HepG2 (cell line): ENCODE measurements around the gene RER1. TPM values are rescaled to one million over a fixed set of nuclear protein-coding genes. Genes with fewer than 3 reads are reported as not detected.

Experiments
- CREB1 ChIP-seq, 2 experiments: fragments of 450-650 bp in 1 of 2; IDR thresholded peaks; 2 replicates each; pipeline ENCODE4 v1.6.1; 2016 to 2017; ENCODE audit warnings: control low read depth in 1 of 2, mild to moderate bottlenecking in 1 of 2, missing compliant biosample characterization in 1 of 2, missing genetic modification characterization in 1 of 2
- CSRNP1 ChIP-seq: sonication (generic); formaldehyde crosslinking; IDR thresholded peaks from 2 replicates; pipeline ENCODE4 v1.8.1; 2023; ENCODE audit warnings: mild to moderate bottlenecking, missing genetic modification reagents
- GMEB1 ChIP-seq: sonication (generic); formaldehyde crosslinking; IDR thresholded peaks from 2 replicates; pipeline ENCODE4 v1.5.1; 2020; ENCODE audit warnings: missing genetic modification reagents, mild to moderate bottlenecking, borderline replicate concordance
- GZF1 ChIP-seq: sonication (generic); formaldehyde crosslinking; IDR thresholded peaks from 2 replicates; pipeline ENCODE4 v1.5.1; 2020; ENCODE audit warnings: mild to moderate bottlenecking, missing genetic modification reagents
- HCFC1 ChIP-seq: fragments of 150-350 bp; IDR thresholded peaks from 2 replicates; pipeline ENCODE4 v1.6.1; 2014; ENCODE audit warnings: low read depth, low read length
- HDAC1 ChIP-seq: sonication (generic); formaldehyde crosslinking; IDR thresholded peaks from 2 replicates; pipeline ENCODE4 v1.5.1; 2020; ENCODE audit warnings: mild to moderate bottlenecking, missing genetic modification reagents
- HDAC2 ChIP-seq: sonication (generic); formaldehyde crosslinking; IDR thresholded peaks from 2 replicates; pipeline ENCODE4 v1.4.0; 2020; ENCODE audit warnings: missing genetic modification reagents
- JUN ChIP-seq: sonication (generic); formaldehyde crosslinking; IDR thresholded peaks from 2 replicates; pipeline ENCODE4 v1.4.0; 2020; ENCODE audit warnings: mild to moderate bottlenecking, missing genetic modification reagents
- KDM2A ChIP-seq: sonication (generic); formaldehyde crosslinking; IDR thresholded peaks from 2 replicates; pipeline ENCODE4 v1.4.0; 2020; ENCODE audit warnings: low read depth, missing genetic modification reagents, borderline replicate concordance
- NFAT5 ChIP-seq: sonication (generic); formaldehyde crosslinking; IDR thresholded peaks from 2 replicates; pipeline ENCODE4 v1.4.0; 2020; ENCODE audit warnings: missing genetic modification reagents
- POLR2AphosphoS5 ChIP-seq: IDR thresholded peaks from 2 replicates; pipeline ENCODE4 v1.6.1; 2012; ENCODE audit warnings: low read depth, low read length
- SMAD9 ChIP-seq: sonication (generic); formaldehyde crosslinking; IDR thresholded peaks from 2 replicates; pipeline ENCODE4 v1.5.1; 2020; ENCODE audit warnings: mild to moderate bottlenecking, missing genetic modification reagents
- ZBTB38 ChIP-seq: sonication (generic); formaldehyde crosslinking; IDR thresholded peaks from 2 replicates; pipeline ENCODE4 v1.5.1; 2020; ENCODE audit warnings: mild to moderate bottlenecking, missing genetic modification reagents
- ZFP36L1 ChIP-seq: sonication (generic); formaldehyde crosslinking; IDR thresholded peaks from 2 replicates; pipeline ENCODE4 v1.8.0; 2022; ENCODE audit warnings: mild to moderate bottlenecking, missing genetic modification reagents, moderate library complexity
- ZFYVE20 ChIP-seq: sonication (generic); formaldehyde crosslinking; IDR thresholded peaks from 2 replicates; pipeline ENCODE4 v1.8.0; 2023; ENCODE audit warnings: low read depth, mild to moderate bottlenecking, moderate library complexity, missing genetic modification reagents, borderline replicate concordance
- ZNF34 ChIP-seq: sonication (generic); formaldehyde crosslinking; IDR thresholded peaks from 2 replicates; pipeline ENCODE4 v1.4.0; 2020; ENCODE audit warnings: mild to moderate bottlenecking, missing genetic modification reagents, borderline replicate concordance
- ZNF781 ChIP-seq: sonication (generic); formaldehyde crosslinking; IDR thresholded peaks from 2 replicates; pipeline ENCODE4 v1.5.1; 2020; ENCODE audit warnings: borderline replicate concordance, mild to moderate bottlenecking, missing genetic modification reagents; ENCODE audit errors: not compliant biosample characterization
- ZNF800 ChIP-seq: sonication (generic); formaldehyde crosslinking; IDR thresholded peaks from 2 replicates; pipeline ENCODE4 v1.4.0; 2020; ENCODE audit warnings: missing genetic modification reagents
- ZNF83 ChIP-seq: sonication (generic); formaldehyde crosslinking; IDR thresholded peaks from 2 replicates; pipeline ENCODE4 v1.4.0; 2020; ENCODE audit warnings: missing genetic modification reagents, mild to moderate bottlenecking, borderline replicate concordance
- ZSCAN9 ChIP-seq: IDR thresholded peaks from 2 replicates; pipeline ENCODE4 v1.6.1; 2016; ENCODE audit warnings: borderline replicate concordance
- polyA plus RNA-seq, 8 experiments: library from polyadenylated mRNA; depleted of rRNA in 3 of 8; stranded (reverse) in 7 of 8; unstranded in 1 of 8; fragments of >200 nt; fragmentation: Illumina TruSeq in 4 of 8; extraction: Trizol in 4 of 8; gene quantifications; 2 replicates each; pipeline versions ENCODE4 v1.2.1 to v1.2.3, GENCODE V29; 2011 to 2016; ENCODE audit warnings: low read depth in 4 of 8, missing spikeins in 1 of 8, mixed read lengths in 1 of 8; ENCODE audit not compliant: insufficient read depth in 1 of 8
- total RNA-seq, 5 experiments: library from RNA; depleted of rRNA; stranded (reverse); fragments of >200 nt; fragmentation: Illumina TruSeq; extraction: Trizol; gene quantifications; 2 replicates each; pipeline ENCODE4 v1.2.3, GENCODE V29; 2016; ENCODE audit warnings: low read depth in 1 of 5

Gene RER1
- total and polyA plus RNA-seq, 2 of the 13 experiments (the other 11 are each of a cell fraction or from before 2014, with no cell fraction given): 128 to 164 TPM

DNA sequence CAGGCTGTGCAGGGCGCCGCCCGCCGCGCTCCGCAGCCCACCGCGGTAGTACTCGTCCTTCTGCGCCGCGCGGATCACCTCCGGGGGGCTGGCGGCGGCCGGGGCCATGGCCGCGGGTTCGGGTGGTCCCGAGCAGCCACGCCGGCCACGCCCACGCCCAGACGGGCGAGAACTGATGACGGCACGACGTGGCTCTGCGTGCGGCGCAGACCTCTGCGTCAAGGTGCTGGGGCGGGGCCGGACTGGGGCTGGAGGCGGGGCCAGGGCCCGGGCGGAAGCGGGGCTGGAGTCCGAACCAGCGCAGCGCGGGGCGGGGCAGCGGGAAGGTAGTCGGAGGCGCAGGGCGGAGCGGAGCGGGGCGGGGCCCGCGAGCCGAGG, 20.7 kb downstream of the RER1 start, which contains the start of gene PEX10 (continued):
- TF ChIP-seq CSRNP1 (no peak), ZBTB38 (CRISPR knock-in tag) (peak; percentile 14; the same call in 1 of the 2 replicates), ZNF781 (CRISPR knock-in tag) (no peak), ZNF800 (no peak), ZNF34 (CRISPR knock-in tag) (no peak), KDM2A (CRISPR knock-in tag) (0 out of 2 replicates have a peak, but pooled peaks have one; percentile 38), POLR2AphosphoS5 (no peak), GZF1 (CRISPR knock-in tag) (no peak), SMAD9 (no peak), HDAC2 (CRISPR knock-in tag) (peak; percentile 15; the same call in 1 of the 2 replicates), HDAC1 (CRISPR knock-in tag) (peak; percentile 80), ZNF83 (CRISPR knock-in tag) (no peak), JUN (CRISPR knock-in tag) (peak; percentile 48; the same call in 1 of the 2 replicates), NFAT5 (no peak), ZSCAN9 (no peak), ZFYVE20 (CRISPR knock-in tag) (no peak), CREB1 (IDR thresholded peaks at IDR 0.05) (peak; percentile 96), CREB1 (CRISPR knock-in tag; IDR thresholded peaks at IDR 0.05) (peak; percentile 91), ZFP36L1 (CRISPR knock-in tag) (no peak), GMEB1 (peak; percentile 98), HCFC1 (peak; percentile 77)
